Measurements from ENCODE around the gene OAS3. TPM values are rescaled to one million over a fixed set of nuclear protein-coding genes. Genes with fewer than 3 reads are reported as not detected.

OAS3 gene
- total and polyA plus RNA-seq, 10 of the 15 experiments (the other 5 are each of a cell fraction or from before 2014, with no cell fraction given), result 5.1 to 107 (median 18.0) TPM

DNA sequence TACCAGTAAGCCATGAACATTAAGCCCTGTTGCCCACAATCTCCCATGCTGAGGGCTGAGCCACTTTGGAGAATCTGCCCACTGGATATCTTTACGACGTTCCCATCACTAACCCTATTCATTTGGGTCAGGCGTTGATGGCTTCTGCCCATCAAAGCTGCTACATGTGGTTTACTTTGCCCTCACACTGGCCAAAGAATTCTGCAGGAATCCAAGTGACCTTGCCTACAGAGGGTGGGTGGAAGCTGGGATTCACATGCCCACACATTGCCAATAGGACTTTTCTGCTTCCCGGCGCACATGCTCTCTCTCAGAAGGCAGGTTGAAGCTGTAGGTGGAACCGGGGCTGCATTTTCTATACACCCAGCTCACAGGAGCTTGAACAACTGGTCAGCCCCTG lies 68.4 kb downstream of the OAS3 start (continued):
- TF ChIP-seq ZNF592 (IDR thresholded peaks at IDR 0.05) (no peak), FOXM1 (IDR thresholded peaks at IDR 0.05; ENCODE audit: low read depth, low read length) (no peak), SIN3A (IDR thresholded peaks at IDR 0.05; ENCODE audit: low read depth, low read length) (no peak), HDAC2 (IDR thresholded peaks at IDR 0.05) (no peak), TBL1XR1 (IDR thresholded peaks at IDR 0.05; ENCODE audit: low read depth, low read length) (no peak)

DNA sequence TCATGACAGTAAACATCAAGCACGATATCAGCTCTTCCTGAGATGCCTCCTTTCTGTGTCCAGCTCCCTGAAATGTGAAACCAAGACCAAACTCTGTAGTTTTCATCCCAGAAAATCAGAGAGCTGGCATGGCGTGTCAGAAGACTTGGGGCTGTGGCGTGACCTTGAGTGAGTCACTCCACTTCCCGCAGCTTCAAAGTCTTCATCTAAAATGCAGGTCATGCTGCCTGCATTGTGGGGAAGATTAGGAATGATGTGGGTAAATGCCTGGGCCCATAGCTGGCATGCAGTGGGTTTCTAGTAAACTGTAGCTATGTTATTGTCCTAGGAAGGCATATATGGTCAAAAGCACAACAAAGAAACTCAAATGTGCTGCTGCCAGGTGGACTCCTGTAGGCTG lies 68.9 kb downstream of the OAS3 start:
- POLR2A ChIA-PET, result interaction anchor here (0.8 kb wide), 1 partner anchor 100 kb away, joined by 3 read pairs; no protein-coding TSS in a partner anchor
- SMC1A ChIA-PET (ENCODE audit: uncharacterized antibody, unreplicated experiment), result interaction anchor here (0.9 to 1.5 kb wide), 4 partner anchors 9 to 105 kb away, joined by 3 to 7 read pairs (median 4); no protein-coding TSS in a partner anchor
- RAD21 ChIA-PET (ENCODE audit: unreplicated experiment), result interaction anchor here (1.1 to 1.4 kb wide), 2 partner anchors 14 to 42 kb away, joined by 3 read pairs; no protein-coding TSS in a partner anchor
- in situ Hi-C loops (cut with MboI), result no loop called here
- CTCF ChIA-PET, result interaction anchor here (1.0 to 2.6 kb wide), 4 partner anchors 14 to 107 kb away, joined by 3 to 14 read pairs (median 4); no protein-coding TSS in a partner anchor
- no TSS peak for BruUV-seq (replicated peaks)
- no peaks in the 10 kb centered on the region; the same call in 2 of the 3 replicates for H3K9me3 ChIP-seq (replicated peaks; ENCODE audit: control insufficient read depth, insufficient read depth, low read length)
- no peaks in the 10 kb centered on the region for H3K27me3 ChIP-seq (replicated peaks in 1 of 2; ENCODE audit: control insufficient read depth in 2 of 2, insufficient read depth in 2 of 2, low read length in 1 of 2)
- no peak overlapping the region for H3K27ac ChIP-seq (ENCODE audit: control insufficient read depth, insufficient read depth)
- no peaks in the 10 kb centered on the region for H4K20me1 ChIP-seq (ENCODE audit: control insufficient read depth, insufficient read depth)
- no peak overlapping the region for H3K9ac ChIP-seq (ENCODE audit: control insufficient read depth, insufficient read depth, low read length)
- ATAC-seq (no peak), FAIRE-seq (no peak), DNase-seq (ENCODE audit: low read depth, low spot score) (no peak)
- H3K4me2 ChIP-seq (ENCODE audit: control insufficient read depth, insufficient read depth), result no peak overlapping the region
- no peak for TF ChIP-seq CBFB (IDR thresholded peaks at IDR 0.05; ENCODE audit: low read depth)
- no peak for TF ChIP-seq SUZ12 (IDR thresholded peaks at IDR 0.05; ENCODE audit: unreplicated experiment)
- TF ChIP-seq BMI1 (IDR thresholded peaks at IDR 0.05; ENCODE audit: borderline replicate concordance), result no peak
- no peak for TF ChIP-seq RFX5 (IDR thresholded peaks at IDR 0.05; ENCODE audit: low read depth, low read length)
- no peak for TF ChIP-seq SREBF1 (IDR thresholded peaks at IDR 0.05; ENCODE audit: low read length)
- H3K79me2 ChIP-seq (ENCODE audit: control insufficient read depth, insufficient read depth, low read length), result no peaks in the 10 kb centered on the region
- intact Hi-C loops (cut with micrococcal nuclease; ENCODE audit: unreplicated experiment), result no loop called here
- no peak overlapping the region for H2AFZ ChIP-seq (ENCODE audit: control insufficient read depth, low read depth, low read length)
- H3K4me3 ChIP-seq, result no peak overlapping the region
- no peaks in the 10 kb centered on the region for H3K4me1 ChIP-seq (ENCODE audit: control insufficient read depth, insufficient read depth, low read length)
- peaks cover 15 to 59% of the 10 kb centered on the region in 2 experiments for H3K36me3 ChIP-seq (ENCODE audit: control insufficient read depth in 2 of 2, insufficient read depth in 2 of 2, low read length in 1 of 2)
- WGBS (ENCODE audit: insufficient coverage, insufficient replicate concordance, low lambda C conversion rate, missing lambda C conversion rate), result 100% methylated on average over 4 of the region's 4 CpGs
